ENCODE measurements around the gene GATA2.

Gene GATA2

GRCh38 chr3:128496602-128497304 lies 3.8 kb upstream of the GATA2 start:
- H3K4me3 ChIP-seq = peak overlapping the region; percentile 78
- no peak overlapping the region for H3K27ac ChIP-seq
- TF ChIP-seq, protein P1, sequence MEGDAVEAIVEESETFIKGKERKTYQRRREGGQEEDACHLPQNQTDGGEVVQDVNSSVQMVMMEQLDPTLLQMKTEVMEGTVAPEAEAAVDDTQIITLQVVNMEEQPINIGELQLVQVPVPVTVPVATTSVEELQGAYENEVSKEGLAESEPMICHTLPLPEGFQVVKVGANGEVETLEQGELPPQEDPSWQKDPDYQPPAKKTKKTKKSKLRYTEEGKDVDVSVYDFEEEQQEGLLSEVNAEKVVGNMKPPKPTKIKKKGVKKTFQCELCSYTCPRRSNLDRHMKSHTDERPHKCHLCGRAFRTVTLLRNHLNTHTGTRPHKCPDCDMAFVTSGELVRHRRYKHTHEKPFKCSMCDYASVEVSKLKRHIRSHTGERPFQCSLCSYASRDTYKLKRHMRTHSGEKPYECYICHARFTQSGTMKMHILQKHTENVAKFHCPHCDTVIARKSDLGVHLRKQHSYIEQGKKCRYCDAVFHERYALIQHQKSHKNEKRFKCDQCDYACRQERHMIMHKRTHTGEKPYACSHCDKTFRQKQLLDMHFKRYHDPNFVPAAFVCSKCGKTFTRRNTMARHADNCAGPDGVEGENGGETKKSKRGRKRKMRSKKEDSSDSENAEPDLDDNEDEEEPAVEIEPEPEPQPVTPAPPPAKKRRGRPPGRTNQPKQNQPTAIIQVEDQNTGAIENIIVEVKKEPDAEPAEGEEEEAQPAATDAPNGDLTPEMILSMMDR (IDR thresholded peaks at IDR 0.05) = no peak
- no peak for DNase-seq (ENCODE audit: low spot score)

DNA sequence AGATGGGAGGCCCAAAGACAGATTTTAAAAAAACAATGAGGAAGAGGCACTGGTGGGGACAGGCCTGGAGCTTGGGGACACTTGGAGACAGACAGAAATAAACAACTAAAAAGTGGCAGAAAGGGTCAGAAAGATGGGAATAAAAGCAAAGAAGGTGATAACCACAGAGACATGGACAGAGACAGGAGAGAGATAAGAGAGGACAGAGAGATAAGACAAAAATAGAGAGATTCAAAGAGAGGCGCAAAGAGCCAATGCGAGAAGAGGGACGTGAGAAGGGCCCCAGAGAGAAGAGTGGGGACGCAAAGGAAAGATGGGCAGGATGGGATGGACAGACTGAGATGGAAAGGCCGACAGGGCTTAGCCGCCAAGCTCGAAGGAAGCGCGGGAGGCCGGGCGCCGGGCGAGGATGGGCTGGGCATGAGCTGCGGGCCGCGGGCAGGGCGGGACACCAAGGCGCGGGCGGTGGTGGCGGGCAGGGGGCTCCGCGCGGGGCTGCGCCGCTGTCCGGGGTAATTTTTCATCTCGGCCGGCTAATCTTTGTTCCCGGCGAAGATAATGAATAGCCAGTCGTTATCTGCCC lies 3.1 kb upstream of the GATA2 start:
- TF ChIP-seq, protein P1 (IDR thresholded peaks at IDR 0.05) = no peak
- Histone ChIP-seq H3K27ac (no peak overlapping the region), H3K4me3 (no peak overlapping the region)
- DNase-seq (ENCODE audit: low spot score) = no peak

GRCh38 chr3:128495435-128495970 lies 2.5 kb upstream of the GATA2 start:
- TF ChIP-seq, protein P1 (IDR thresholded peaks at IDR 0.05) = no peak
- DNase-seq (ENCODE audit: low spot score) = no peak
- Histone ChIP-seq H3K27ac (no peak overlapping the region), H3K4me3 (no peak overlapping the region)

- H3K27ac ChIP-seq = no peak overlapping the region
- no peak overlapping the region for H3K4me3 ChIP-seq
- TF ChIP-seq, protein P1 (IDR thresholded peaks at IDR 0.05) = no peak
- no peak for DNase-seq (ENCODE audit: low spot score)
Observed at GRCh38 chr3:128494367-128494650, 1.3 kb upstream of the GATA2 start.

DNA sequence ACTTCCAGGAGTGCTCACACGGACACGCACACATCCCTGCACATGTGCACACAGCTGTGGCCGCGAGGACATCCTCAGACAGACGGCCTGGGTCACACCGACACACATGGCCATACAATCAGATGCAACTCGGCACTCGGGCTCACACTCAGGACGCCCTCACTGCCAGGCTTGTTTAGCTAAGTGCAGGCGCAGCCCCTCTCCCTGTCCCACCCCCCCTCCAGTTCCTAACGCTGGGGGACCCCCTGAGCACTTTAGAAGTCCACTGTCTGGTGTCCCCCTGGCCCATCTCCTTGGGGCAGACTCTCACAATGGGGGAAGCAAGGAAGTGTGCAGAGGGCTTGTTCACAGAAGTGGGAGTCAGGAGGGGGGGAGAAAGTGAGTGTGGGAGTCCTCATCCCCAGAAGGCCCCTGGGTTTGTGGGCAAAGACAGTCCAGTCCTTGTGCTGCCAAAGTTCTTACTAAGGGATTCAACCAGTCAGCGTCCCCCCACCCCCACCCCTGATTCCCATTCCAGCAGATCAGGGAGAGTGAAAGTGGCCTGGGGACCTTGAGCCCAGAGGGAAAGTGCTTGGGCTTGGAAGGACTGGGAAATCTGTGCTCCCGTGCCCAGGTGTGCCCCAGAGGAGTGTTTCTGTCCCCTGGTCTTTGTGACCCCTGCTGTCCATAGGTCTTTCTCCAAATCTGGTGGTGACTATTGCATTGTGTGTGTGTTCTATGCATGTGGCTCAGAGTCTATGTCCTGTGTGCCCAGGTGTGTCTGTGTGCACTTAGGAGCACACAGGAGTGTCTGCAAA lies 767 bp upstream of the GATA2 start:
- Histone ChIP-seq H3K4me3 (no peak overlapping the region), H3K27ac (no peak overlapping the region)
- TF ChIP-seq, protein P1 (IDR thresholded peaks at IDR 0.05) = no peak
- peak; percentile 69 for DNase-seq (ENCODE audit: low spot score)

DNA sequence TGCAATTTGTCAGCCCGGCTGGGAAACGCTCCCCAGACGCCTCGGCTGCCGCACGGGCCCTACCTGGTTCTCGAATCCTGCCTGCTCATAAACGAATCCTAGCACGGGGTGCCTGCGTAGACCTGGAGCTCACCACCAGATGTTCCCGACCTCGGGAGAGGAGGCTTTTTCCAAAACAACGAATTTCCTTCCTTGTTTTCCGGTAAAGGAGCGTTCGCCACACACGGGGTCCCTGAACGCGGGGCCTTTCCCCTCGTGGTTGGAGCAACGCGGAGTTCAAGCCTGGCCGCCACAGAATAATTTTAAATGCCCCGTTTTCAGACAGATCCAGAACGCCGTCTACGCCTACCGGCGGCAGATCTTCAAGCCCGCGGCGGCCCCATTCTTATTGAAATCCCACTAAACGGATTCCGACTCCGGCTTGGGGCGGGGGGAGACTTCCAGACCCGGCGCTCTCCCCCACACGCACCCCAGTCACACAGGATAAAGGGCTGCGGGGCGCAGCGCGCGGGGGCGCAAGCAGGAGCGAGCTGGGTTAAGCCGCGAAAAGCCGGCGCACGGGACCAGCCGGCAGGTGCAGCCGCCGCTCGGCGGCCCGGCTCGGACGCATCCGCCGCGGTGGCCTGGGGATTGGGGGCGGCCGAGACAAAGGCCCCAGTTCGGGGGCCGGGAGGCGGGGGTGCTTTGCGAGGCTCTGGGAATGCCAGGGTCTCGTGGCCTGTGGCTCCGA lies 895 bp downstream of the GATA2 start:
- Histone ChIP-seq H3K4me3 (peak overlapping the region; percentile 43), H3K27ac (no peak overlapping the region)
- peak; percentile 61 for DNase-seq (ENCODE audit: low spot score)
- TF ChIP-seq, protein P1 (IDR thresholded peaks at IDR 0.05) = no peak

All from coronary artery (tissue), 2 donors.